Muscle of back (tissue), 11 donors: Measurements from ENCODE around the gene KRT23. TPM values are rescaled to one million over a fixed set of nuclear protein-coding genes. Genes with fewer than 3 reads are reported as not detected.

ENCODE experiments used
- DNase-seq, 3 donors: peaks; one replicate each; pipeline versions ENCODE4 v3.0.0 to v3.0.0-alpha.2; 2013
- polyA plus RNA-seq, 10 donors: library from polyadenylated mRNA; unstranded; fragments of 120-200 nt; gene quantifications; one replicate each; pipeline ENCODE4 v1.2.1, GENCODE V29; 2013; ENCODE audit not compliant: insufficient read length in 10 of 10

The KRT23 gene
- polyA plus RNA-seq, 10 donors, result 0.16 to 2.7 (median 0.22) TPM; not detected in 3

GRCh38 chr17:40912486-40913210 lies 24.8 kb downstream of the KRT23 start:
- DNase-seq, result no peak

GRCh38 chr17:40910441-40910841 lies 27.0 kb downstream of the KRT23 start:
- DNase-seq, result peak; percentile 27 to 84 (median 57)

- DNase-seq, result no peak
These were observed 27.7 kb downstream of the KRT23 start for GRCh38 chr17:40909755-40910154.

DNA sequence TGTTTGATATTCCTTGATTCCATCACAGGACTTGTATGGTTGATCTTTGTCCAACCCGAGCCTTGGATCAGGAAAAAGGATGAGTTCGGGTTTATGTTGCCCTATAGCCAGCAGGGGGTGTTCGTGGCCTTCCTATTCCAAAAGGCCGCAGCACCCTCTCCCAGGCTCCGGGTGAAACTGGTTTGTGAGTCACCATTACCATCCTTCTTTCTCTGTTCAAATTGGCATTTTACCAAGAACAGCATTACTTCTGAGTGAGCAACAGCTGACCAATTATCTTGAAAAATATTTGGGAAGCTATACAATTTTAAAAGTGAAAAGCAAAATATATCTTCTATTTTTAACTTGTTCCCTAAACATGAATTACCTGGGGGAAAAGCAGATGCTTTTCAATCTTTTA lies 28.1 kb downstream of the KRT23 start:
- DNase-seq, result peak; percentile 75 to 94 (median 86)

DNA sequence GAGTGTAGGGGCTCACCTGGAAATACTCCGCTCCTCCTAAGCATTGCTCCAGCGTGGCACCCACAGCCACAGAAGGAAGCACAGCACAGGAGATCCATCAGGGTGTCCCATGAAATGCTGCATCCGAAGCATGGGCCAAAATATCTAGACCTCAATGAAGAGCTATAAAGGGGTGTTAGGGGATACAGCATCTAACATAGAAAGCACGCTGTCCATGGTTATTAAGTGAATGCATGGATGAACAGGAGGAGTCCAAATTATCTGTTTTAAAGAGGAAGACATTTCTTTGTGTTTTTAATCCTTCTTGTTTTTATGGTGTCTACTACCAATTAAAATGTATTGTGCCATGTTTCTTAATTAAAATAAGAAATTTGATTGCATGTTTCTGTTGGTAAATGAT lies 30.8 kb downstream of the KRT23 start:
- no peak for DNase-seq

- no peak for DNase-seq
These were observed 32.1 kb downstream of the KRT23 start for GRCh38 chr17:40905370-40905769.

GRCh38 chr17:40903129-40903847 lies 34.2 kb downstream of the KRT23 start:
- no peak for DNase-seq

- no peak for DNase-seq
These were observed 34.9 kb downstream of the KRT23 start for GRCh38 chr17:40902498-40902897.

GRCh38 chr17:40901981-40902474 lies 35.4 kb downstream of the KRT23 start:
- no peak for DNase-seq

DNA sequence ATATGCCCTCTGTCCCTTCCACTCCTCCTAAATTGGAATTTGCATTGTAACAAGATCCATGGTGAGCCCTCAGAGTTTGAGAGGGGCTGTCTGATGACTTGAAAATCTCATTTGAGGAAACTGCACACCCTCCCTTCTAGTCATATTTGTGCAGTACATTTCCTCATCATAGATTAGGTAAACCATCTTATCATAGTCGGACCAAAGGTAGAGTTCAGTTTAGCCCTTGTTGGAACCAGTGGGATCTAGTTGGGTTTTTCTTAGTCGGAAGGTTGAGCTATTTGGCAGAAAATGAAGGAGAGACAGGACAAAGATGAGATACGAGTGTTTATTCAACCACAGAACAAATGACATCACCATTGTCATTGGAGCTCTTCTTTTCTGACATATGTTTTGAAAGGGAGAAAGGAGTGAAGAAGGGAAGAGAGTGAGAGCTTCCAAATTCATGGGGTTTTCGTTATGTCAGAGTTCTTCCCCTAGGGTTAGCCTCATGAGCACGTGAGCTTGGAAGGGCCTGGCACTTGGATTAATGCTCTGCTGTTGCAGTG lies 36.6 kb downstream of the KRT23 start:
- no peak for DNase-seq

DNA sequence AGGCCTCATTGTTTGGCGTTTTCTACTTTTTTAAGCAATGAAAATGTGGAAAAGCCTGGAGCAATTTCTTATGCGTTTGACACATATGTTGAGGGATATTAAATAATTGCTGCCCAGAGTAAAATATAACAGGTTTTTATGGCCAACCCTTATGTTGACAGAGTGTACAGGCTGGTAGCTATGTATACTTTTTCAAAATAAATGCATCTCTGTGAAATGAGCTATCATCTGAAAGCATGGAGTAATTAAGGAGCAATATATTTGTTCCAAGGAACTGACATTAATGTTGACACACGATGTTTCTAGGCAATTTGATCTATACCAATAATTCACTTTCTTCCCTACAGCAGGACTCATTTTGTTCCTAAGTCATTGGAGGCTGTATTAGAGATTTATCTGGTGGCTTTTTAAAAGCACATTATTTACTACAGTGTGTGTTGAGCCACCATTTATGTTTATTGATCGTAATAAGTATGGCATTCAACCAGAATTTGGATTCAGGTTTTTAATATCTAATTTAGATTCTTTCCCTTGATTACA lies 40.5 kb downstream of the KRT23 start:
- DNase-seq, result no peak

- no peak for DNase-seq
These were observed 42.2 kb downstream of the KRT23 start for GRCh38 chr17:40895106-40895730.

DNA sequence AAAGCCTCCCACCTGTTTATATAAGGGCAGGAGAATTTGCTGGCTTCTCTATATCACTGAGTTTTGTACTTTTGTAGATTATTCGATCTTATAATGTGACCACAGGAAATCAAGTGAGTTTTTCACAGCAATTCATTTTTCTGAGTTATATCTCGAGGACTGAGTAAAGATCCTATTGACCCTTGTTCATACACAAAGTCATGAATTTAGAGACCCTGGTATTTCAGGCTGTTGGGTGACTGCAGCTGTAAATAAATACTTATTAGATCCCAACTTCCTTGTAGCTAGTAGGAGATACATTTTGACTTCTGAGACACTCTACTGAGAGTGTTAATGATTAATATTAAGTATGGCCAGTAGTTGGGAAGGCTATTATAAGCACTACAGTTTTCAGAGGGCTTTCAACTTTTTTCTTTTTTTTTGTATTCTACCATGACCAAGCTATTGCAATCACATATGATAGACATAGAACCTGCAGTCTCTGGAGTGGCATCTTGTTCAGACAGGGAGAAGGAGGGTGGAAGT lies 49.2 kb downstream of the KRT23 start:
- no peak for DNase-seq

DNA sequence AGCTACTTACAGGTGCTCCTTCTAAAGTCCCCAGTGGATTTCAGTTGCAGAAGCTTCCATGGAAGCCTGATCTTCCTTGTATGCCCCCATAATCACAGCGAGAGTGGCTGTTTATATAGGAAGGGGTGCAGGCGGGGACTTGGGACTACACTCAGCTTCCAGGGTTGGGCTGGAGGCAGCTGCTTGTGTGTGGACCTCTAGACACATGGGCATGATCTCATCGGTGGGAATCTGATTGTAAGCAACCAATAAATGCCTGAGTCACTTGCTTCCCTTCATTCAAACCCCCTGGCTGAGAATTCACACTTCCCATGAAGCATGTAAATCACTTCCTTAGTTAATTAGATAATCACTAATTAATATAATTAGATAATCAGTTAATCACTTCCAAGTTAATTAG lies 51.4 kb downstream of the KRT23 start:
- DNase-seq, result no peak

- no peak for DNase-seq
These were observed 52.5 kb downstream of the KRT23 start, which contains the start of gene KRT20 for GRCh38 chr17:40884708-40885512. TSS of gene KRT20 (minus strand) at chr17:40885242. CDS start at chr17:40885185, 57 bp downstream.

DNA sequence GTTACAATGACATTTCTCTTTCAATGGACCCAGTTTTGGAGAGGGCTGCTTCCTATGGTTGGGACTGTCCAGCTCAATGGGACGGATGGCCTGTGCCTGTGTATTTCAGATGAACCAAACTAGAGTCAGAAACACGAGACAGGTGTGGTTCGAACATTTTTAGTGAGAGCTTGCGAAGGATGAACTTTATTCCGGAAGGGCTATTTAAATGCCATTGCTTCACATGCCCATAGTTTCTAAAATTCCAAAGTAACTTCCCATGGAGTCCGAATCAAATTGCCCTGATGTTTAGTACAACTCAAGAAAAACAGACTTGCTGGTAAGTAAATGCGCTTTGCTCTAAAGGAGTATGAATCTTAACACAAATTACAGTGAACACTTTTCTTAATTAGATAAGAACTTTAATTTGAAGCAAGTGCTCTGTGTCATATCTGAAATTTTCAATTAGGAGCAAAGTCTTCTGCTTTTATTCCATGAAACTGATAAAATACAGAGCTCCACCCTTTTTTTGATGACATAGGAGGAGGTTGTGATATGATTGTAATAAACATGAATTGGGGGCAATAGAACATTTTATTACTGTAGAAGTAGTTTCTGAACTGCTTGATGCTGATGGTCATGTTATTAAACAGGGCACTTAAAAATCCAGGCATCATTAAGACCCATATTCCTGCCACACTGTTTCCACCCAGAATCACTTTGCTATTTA lies 53.7 kb downstream of the KRT23 start:
- no peak for DNase-seq

DNA sequence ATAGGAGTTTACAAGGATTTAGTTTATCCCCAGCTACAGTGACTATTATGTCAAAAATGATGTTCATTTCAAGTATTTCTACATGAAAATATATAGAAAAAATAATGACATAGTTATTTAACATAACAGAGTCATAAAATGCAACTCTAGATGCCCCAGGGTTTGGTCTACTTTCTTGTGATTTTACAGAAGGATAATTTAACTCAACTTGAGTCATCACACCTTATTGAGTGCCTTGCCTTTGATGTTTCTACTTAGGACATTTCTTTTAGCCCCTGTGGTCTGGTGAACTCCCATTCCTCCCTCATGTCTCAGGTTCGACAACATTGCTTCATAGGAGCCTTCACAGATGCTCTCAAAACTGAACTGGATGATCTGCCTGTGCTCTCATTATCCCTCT lies 54.4 kb downstream of the KRT23 start:
- DNase-seq, result no peak

DNA sequence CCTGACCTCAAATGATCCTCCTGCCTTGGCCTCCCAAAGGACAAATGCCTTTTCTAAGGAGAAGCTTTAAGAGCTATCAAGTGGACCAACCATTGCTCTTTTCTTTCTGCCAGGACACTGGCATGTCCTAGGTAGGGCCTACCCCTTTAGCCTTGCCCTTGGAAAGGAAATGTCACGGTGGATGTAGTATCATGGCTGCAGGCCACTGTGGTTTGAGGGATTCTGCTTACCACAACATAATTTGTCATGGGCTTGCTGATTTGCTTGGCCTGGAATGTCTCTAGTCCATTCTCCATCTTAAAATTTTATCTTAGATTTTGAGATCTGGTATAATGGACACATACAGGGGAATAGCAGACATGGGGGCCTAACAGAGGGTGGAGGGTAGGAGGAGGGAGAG lies 58.4 kb downstream of the KRT23 start:
- DNase-seq, result no peak

- no peak for DNase-seq
These were observed 59.4 kb downstream of the KRT23 start for GRCh38 chr17:40878044-40878443.

DNA sequence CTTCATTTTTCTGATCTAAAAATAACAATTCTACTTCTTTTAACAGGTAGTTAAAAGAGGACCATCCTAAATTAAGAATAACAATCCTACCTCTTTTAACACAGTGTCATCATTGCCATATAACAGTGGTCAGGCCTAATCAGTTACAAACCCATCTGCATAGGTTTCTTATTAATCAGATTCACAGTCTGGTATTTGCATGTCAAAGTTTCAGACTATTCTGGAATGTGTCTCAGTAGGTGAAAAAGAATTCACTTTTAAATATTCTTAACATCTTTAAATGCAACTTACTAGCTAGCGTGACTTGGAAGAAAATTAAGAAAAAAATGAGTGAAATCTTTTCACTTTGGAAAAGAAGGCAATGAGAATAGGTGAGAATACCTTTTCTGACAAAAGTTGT lies 63.6 kb downstream of the KRT23 start:
- no peak for DNase-seq
